ENCODE results near the gene SLC22A5.

GRCh38 chr5:132428147-132428482 lies 58.6 kb downstream of the SLC22A5 start:
- TF ChIP-seq NR3C1 (IDR thresholded peaks at IDR 0.05) (no peak), RCOR1 (IDR thresholded peaks at IDR 0.05; ENCODE audit: low read depth, low read length) (no peak), CTCF (IDR thresholded peaks at IDR 0.05) (no peak), POLR2AphosphoS2 (conservative IDR thresholded peaks at IDR 0.05; ENCODE audit: low read length) (no peak), EP300 (IDR thresholded peaks at IDR 0.05) (no peak), PHF8 (IDR thresholded peaks at IDR 0.05; ENCODE audit: borderline replicate concordance, low read depth) (no peak), POLR2A (IDR thresholded peaks at IDR 0.05; ENCODE audit: low read length) (no peak), RAD21 (conservative IDR thresholded peaks at IDR 0.05 in 1 of 2, IDR thresholded peaks at IDR 0.05 in 1 of 2) (no peak), EHMT2 (IDR thresholded peaks at IDR 0.05; ENCODE audit: low read depth) (no peak), HMGXB4 (CRISPR knock-in tag; IDR thresholded peaks at IDR 0.05; ENCODE audit: borderline replicate concordance) (no peak)
